HUES48 (cell line): ENCODE measurements around the gene SNPH.
"Not testable (repeated sequence)": the region's sequence is repeated elsewhere in the genome, so short reads cannot be mapped to it uniquely, and the experiment has no call there.

ENCODE experiments used
- H3K27ac ChIP-seq: one replicate; pipeline ENCODE4 v1.7.0; 2013; ENCODE audit warnings: low read depth, low read length, inconsistent platforms
- H3K27me3 ChIP-seq: 2 replicates; pipeline ENCODE4 v1.6.1; 2013; ENCODE audit warnings: mild to moderate bottlenecking, low read length; ENCODE audit not compliant: control insufficient read depth, insufficient read depth
- H3K36me3 ChIP-seq: 2 replicates; pipeline ENCODE4 v1.6.1; 2013; ENCODE audit warnings: low read length; ENCODE audit not compliant: control insufficient read depth, insufficient read depth
- H3K4me1 ChIP-seq: 2 replicates; pipeline ENCODE4 v1.6.1; 2013; ENCODE audit warnings: mild to moderate bottlenecking, low read length; ENCODE audit not compliant: control insufficient read depth, insufficient read depth
- H3K4me3 ChIP-seq: 2 replicates; pipeline ENCODE4 v1.5.1; 2013; ENCODE audit warnings: mild to moderate bottlenecking, low read depth, low read length
- H3K9ac ChIP-seq: 2 replicates; pipeline ENCODE4 v1.6.1; 2013; ENCODE audit warnings: mild to moderate bottlenecking, low read depth, low read length, moderate library complexity
- H3K9me3 ChIP-seq: 2 replicates; pipeline ENCODE4 v1.6.1; 2013; ENCODE audit warnings: low read length; ENCODE audit not compliant: control insufficient read depth, insufficient read depth

SNPH gene

DNA sequence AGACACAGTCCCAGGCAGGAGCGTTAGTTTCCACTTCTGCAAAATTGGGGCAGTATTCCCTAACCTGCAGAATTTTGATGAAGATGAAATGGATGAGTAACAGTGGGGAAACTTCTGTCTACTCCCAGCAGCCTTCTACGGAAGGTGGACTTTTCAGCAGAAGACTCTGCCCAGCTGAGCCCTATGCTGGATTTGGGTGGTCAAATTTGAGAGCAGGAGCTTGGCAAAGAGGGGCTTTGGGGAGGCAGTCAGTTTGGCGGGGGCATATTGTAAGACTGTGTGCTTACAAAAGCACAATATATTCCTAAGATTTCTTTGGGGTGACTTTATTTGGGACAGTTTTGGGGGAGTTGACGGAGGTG, 68.3 kb downstream of the SNPH start:
- H3K4me3 ChIP-seq: no peak overlapping the region
- H3K4me1 ChIP-seq: no peaks in the 10 kb centered on the region
- H3K36me3 ChIP-seq: 0 out of 2 replicates have a peak, but pooled peaks cover 7% of the 10 kb centered on the region
- H3K9ac ChIP-seq: no peak overlapping the region
- no peak overlapping the region for H3K27ac ChIP-seq
- no peaks in the 10 kb centered on the region for H3K27me3 ChIP-seq
- H3K9me3 ChIP-seq: no peaks in the 10 kb centered on the region

DNA sequence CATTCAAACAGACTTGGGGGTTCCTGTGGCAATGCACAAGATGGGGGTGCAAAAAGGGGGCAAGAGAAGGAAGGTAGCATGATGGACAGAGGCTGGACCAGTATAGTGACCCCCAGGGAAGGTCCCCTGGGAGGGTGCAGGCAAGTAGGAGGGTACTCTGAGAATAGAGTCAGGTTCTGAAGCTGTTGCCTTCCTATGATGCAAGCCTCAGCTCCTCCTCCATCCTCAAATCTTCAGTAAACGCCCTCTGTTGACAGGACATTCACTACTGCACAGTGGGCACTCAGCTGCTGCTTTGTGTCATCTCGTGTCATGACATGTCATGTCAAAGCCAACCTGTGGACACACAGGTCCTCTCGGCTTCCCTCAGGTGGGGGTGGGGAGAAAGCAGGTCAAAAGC, 68.7 kb downstream of the SNPH start:
- Histone ChIP-seq H3K9ac (no peak overlapping the region), H3K9me3 (no peaks in the 10 kb centered on the region), H3K27me3 (no peaks in the 10 kb centered on the region), H3K27ac (no peak overlapping the region), H3K4me1 (no peaks in the 10 kb centered on the region), H3K36me3 (0 out of 2 replicates have a peak, but pooled peaks cover 7% of the 10 kb centered on the region), H3K4me3 (no peak overlapping the region)

DNA sequence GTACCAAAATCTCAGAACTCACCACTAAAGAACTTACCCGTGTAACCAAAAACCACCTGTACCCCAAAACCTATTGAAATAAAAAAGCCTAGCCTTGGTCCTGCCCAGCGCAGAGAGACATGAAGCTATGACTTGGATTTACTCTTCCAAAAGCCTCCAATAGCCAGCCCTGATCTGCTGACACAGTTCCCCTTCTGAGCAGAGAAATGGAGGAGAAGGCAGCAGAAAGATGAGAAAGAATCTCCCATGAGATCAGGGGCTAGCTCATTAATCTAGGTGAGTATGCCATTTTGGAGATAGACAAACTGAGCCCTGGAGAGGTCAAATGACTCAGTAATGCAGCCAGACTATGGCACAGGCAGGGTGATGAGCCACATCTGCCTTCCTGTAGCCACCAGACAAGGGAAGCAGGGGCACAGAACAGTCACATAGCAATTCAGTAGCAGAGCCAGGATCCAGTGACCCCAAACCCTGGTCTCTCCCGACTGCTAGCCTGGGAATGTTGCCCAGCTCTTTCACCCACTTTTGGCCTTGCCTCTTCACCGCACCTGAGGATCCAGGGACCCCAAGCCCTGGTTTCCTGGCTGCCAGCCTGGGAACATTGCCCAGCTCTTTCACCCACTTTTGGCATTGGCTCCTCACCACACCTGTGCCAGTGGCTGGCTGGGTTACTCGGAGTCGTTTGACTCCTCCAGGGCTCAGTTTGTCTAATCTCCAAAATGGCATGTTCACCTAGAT, 70.0 kb downstream of the SNPH start:
- no peak overlapping the region for H3K9ac ChIP-seq
- H3K27me3 ChIP-seq: no peaks in the 10 kb centered on the region
- 0 out of 2 replicates have a peak, but pooled peaks cover 7% of the 10 kb centered on the region for H3K36me3 ChIP-seq
- H3K4me1 ChIP-seq: no peaks in the 10 kb centered on the region
- H3K4me3 ChIP-seq: no peak overlapping the region
- H3K27ac ChIP-seq: no peak overlapping the region
- H3K9me3 ChIP-seq: no peaks in the 10 kb centered on the region

DNA sequence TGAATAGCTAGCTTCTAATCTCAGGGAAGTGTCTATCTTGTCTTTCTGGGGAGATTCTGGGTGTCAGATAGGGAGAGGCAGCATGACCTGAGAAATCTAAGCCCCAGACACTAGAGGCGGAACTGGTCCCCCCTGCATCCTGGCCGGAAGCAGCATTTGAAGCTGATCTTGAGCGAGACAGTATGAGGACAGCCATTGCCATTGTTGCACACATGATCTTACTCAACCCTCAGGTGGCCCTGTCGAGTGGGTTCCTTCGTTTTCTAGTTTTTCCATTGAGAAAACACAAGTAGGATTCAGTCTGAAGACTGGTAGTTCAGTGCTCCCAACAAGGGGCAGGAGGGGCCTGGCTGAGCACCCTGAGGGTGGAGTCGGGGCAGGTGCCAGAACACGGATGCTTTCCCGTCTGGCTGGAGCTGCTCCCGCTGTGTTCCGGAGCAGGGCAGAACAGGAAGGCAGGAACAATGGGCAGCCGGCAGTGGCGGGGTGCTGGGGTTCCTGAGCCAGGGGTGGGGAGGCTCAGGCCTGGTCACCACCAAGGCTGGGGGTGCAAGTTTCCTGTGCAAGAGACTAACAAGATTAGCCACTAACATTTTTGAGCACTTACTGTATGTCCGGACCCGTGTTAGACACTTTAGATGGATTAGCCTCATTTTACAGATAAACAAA, 70.7 kb downstream of the SNPH start:
- no peaks in the 10 kb centered on the region for H3K4me1 ChIP-seq
- no peak overlapping the region for H3K27ac ChIP-seq
- H3K4me3 ChIP-seq: no peak overlapping the region
- no peaks in the 10 kb centered on the region for H3K9me3 ChIP-seq
- no peak overlapping the region for H3K9ac ChIP-seq
- 0 out of 2 replicates have a peak, but pooled peaks cover 7% of the 10 kb centered on the region for H3K36me3 ChIP-seq
- no peaks in the 10 kb centered on the region for H3K27me3 ChIP-seq

DNA sequence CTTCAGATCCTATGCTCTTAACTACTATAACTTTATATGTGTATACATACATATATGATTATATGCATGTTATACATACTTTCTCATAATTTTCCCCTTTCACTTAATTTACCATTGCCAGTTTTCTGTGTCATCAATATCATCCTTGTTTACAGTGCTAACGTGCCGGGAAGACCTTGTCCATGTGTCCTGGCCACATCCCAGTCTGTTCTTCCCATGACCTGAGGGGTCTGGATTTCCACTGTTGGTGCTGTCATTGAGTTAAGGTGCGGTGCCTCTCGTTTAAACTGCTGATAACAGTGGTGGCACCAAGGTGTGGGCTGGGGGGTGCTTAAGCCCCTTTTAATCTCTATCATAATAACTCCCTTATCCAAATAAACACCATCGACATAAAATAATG, 71.3 kb downstream of the SNPH start:
- H3K27ac ChIP-seq: no peak overlapping the region
- H3K9me3 ChIP-seq: no peaks in the 10 kb centered on the region
- H3K4me1 ChIP-seq: no peaks in the 10 kb centered on the region
- H3K4me3 ChIP-seq: no peak overlapping the region
- no peaks in the 10 kb centered on the region for H3K27me3 ChIP-seq
- 0 out of 2 replicates have a peak, but pooled peaks cover 4% of the 10 kb centered on the region for H3K36me3 ChIP-seq
- no peak overlapping the region for H3K9ac ChIP-seq

DNA sequence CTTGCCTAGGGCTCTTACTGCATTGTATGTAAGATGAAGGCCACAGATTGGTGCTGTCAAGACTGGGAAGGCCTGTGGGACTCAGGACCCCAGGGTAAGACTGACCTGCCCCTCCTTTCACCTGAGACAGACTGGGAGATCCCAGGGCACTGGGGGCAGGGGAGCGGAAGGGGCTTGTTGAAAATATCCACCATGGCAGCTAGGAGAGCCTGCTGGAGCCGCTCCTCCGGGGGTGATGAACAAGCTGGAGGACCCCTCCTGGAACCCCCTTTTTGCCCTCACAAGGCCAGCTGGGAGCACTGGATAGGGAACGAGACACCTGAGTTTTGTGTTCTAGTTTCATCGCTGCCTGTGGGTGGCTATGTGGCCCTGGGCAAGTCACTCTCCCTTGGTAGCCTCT, 72.0 kb downstream of the SNPH start:
- Histone ChIP-seq H3K27me3 (no peaks in the 10 kb centered on the region), H3K9me3 (no peaks in the 10 kb centered on the region), H3K4me1 (no peaks in the 10 kb centered on the region), H3K27ac (no peak overlapping the region), H3K4me3 (no peak overlapping the region), H3K9ac (no peak overlapping the region), H3K36me3 (no peaks in the 10 kb centered on the region)

DNA sequence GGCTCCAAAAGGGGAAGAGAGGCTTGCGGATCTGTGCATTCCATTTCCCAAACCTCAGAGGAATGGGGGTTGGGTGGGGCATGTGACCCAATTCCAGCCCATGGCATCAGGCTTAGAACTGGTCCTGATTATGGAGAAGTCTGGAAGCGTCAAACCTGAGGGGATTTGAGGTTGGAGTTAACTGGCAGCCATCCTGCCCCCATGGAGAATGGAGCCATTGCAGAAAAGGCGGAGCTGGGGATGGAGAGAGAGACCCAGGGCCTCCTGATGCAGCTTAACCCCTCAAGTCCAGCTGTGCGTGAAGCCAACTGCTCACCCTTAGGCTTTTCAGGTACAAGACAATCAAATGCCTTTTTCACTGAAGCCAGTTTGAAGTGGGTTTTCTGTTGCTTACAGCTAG, 72.7 kb downstream of the SNPH start:
- H3K4me1 ChIP-seq: no peaks in the 10 kb centered on the region
- H3K4me3 ChIP-seq: no peak overlapping the region
- no peak overlapping the region for H3K9ac ChIP-seq
- no peak overlapping the region for H3K27ac ChIP-seq
- no peaks in the 10 kb centered on the region for H3K9me3 ChIP-seq
- no peaks in the 10 kb centered on the region for H3K27me3 ChIP-seq
- no peaks in the 10 kb centered on the region for H3K36me3 ChIP-seq

DNA sequence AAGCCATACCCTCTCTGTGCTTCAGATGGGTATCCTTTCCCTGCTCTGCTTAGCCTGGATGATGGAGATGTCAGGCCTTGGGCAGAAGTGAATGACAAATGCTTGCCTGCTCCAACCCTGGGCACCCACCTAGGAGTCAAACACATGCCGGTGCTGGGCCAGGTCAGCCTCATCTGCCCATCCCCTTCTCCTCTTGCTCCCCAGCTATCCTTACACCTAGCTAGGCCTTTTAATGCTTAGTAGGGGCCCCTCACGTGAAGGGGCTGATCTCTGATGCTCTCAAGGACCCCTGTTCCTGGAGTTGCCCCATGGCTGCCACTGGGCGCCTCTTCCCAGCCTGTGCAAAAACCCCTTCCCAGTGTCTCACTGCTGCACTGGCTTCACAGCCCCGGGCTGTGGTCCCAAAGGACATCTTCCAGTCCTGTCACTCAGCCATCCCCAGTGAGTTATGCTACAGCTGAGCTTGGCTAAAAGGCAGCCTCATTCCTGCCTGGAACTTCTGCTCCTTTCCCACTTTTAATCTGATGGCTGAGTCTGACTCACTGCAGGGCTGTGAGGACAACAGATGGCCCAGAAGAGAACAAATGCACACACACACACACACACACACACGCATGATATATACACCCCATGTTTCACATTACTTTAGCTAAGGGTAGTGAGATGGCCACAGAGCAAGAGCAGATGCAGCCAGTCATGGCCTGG, 75.6 kb downstream of the SNPH start:
- no peaks in the 10 kb centered on the region for H3K9me3 ChIP-seq
- H3K4me1 ChIP-seq: no peaks in the 10 kb centered on the region
- H3K36me3 ChIP-seq: no peaks in the 10 kb centered on the region
- H3K27ac ChIP-seq: no peak overlapping the region
- no peak overlapping the region for H3K4me3 ChIP-seq
- no peaks in the 10 kb centered on the region for H3K27me3 ChIP-seq
- H3K9ac ChIP-seq: no peak overlapping the region

DNA sequence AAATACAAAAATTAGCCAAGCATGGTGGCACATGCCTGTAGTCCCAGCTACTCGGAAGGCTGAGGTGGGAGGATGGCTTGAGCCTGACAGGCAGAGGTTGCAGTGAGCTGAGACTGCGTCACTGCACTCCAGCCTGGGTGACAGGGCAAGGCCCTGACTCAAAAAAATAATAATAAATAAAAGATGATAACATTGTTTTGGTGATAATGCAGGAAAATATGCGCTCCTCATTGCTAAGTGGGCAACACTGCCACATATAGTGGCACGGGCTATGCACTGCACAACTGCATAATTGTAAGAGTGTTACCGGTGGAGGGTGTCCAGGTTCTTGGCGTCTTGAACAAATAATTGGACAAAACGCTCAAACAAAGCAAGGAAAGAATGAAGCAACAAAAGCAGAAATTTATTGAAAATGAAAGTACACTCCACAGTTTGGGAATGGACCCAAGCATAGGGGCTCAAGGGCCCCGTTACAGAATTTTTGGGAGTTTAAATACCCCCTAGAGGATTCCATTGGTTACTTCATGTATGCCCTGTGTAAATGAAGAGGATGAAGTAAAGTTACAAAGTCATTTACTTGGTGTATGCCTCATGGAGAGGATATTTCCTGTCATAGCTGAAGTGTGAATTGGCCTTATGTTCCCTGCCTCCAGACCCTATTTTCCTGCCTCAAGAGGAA, 77.5 kb downstream of the SNPH start:
- H3K4me1 ChIP-seq, H3K36me3 ChIP-seq, H3K27me3 ChIP-seq, H3K4me3 ChIP-seq, H3K9me3 ChIP-seq, H3K27ac ChIP-seq, H3K9ac ChIP-seq: not testable (repeated sequence)

DNA sequence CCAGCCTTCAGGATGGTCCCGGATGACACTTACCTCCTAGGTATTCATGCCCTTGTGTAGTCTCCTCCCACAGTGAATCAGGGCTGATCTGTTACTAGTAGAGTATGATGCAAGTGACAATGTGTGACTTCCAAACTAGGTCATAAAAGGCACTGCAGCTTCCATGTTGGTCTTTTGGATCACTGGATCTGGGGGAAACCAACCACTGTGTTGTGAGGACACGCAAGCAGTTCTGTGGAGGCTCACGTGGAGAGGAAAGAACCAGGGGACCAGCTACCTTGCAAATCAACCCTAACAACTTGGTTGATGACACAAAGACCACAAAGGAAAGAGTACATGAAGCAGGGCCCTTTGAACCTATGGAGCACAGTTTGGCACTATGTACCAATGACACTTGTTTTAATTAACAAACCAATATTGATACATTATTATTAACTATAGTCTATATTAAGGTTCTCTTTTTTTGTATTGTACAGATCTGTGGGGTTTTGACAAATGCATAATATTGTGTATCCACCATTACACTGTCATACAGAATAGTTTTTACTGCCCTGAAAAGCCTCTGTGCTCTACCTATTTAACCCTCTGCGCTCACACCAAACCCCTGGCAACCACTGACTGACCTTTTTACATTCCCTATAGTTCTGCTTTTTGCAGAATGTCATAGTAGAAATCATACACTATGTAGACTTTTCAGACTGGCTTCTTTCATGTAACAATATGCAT, 79.1 kb downstream of the SNPH start:
- Histone ChIP-seq H3K27me3 (no peaks in the 10 kb centered on the region), H3K9ac (no peak overlapping the region), H3K27ac (no peak overlapping the region), H3K4me3 (no peak overlapping the region), H3K9me3 (peaks cover 5% of the 10 kb centered on the region; the same call in 1 of the 2 replicates), H3K4me1 (no peaks in the 10 kb centered on the region), H3K36me3 (no peaks in the 10 kb centered on the region)
